Right lobe of liver (tissue), 6 donors: ENCODE results near the gene TRAF3IP1. TPM values are rescaled to one million over a fixed set of nuclear protein-coding genes. Genes with fewer than 3 reads are reported as not detected.

ENCODE experiments used
- ATAC-seq, 4 donors: fragments of 200-7000 bp; cut with Tn5 transposase; one replicate each; pipeline ENCODE4 v1.9.1; 2020; ENCODE audit warnings: mild to moderate bottlenecking in 4 of 4, moderate library complexity in 4 of 4
- DNase-seq, 3 donors: peaks; one replicate each; pipeline ENCODE4 v3.0.0-alpha.2; 2020
- H3K27ac ChIP-seq, 3 donors: fragments of 200-600 bp; one replicate each; pipeline ENCODE4 v1.8.0; 2022
- H3K27me3 ChIP-seq, 2 donors: fragments of 200-600 bp; one replicate each; pipeline ENCODE4 v1.8.0; 2022
- H3K36me3 ChIP-seq, 4 donors: fragments of 200-600 bp; sonication (generic) in 1 of 4; one replicate each; pipeline versions ENCODE4 v1.5.1 to v1.8.0; 2017 to 2022; ENCODE audit warnings: control low read depth in 1 of 4
- H3K4me1 ChIP-seq, 4 donors: fragments of 200-600 bp; sonication (generic) in 1 of 4; one replicate each; pipeline versions ENCODE4 v1.5.1 to v1.8.0; 2017 to 2022; ENCODE audit warnings: control low read depth in 1 of 4
- H3K4me3 ChIP-seq, 3 donors: fragments of 200-600 bp; one replicate each; pipeline ENCODE4 v1.8.0; 2022
- H3K9me3 ChIP-seq, 4 donors: fragments of 200-600 bp; sonication (generic) in 1 of 4; one replicate each; pipeline versions ENCODE4 v1.5.1 to v1.8.0; 2017 to 2022; ENCODE audit warnings: control low read depth in 1 of 4
- POLR2A ChIP-seq: fragments of 450-650 bp; IDR thresholded peaks from one replicate; pipeline ENCODE4 v1.6.1; 2017; ENCODE audit warnings: antibody characterized with exemption, mild to moderate bottlenecking
- WGBS: methylation state at CpG from one replicate; pipeline ENCODE4 v1.1.6; 2018; ENCODE audit warnings: low coverage, low lambda C conversion rate; ENCODE audit not compliant: insufficient coverage; ENCODE audit errors: missing lambda C conversion rate; 5-methylcytosine and 5-hydroxymethylcytosine counted together
- intact Hi-C, 2 donors: fragments of 100-400 bp; cut with DNase I; formaldehyde crosslinking; loops; one replicate each; pipeline versions ENCODE4 v1.11.2 to v1.14.1; 2022
- total RNA-seq, 6 experiments: library from RNA; depleted of rRNA in 2 of 6; stranded (reverse); fragments of >200 nt in 2 of 6; fragmentation: NEBNext Ultra II Directional in 3 of 6; extraction: Animal tissue kit (Norgen Biotek cat#: 25700) in 3 of 6; gene quantifications; one replicate each; pipeline versions ENCODE4 v1.1.0 to v1.2.4, GENCODE V29; 2016 to 2023
- TF ChIP-seq, protein P1 (sequence below), 4 donors: fragments of 200-600 bp in 3 of 4; fragments of 450-650 bp in 1 of 4; IDR thresholded peaks; one replicate each; pipeline versions ENCODE4 v1.5.1 to v1.8.0; 2016 to 2022; ENCODE audit warnings: antibody characterized with exemption in 4 of 4, mild to moderate bottlenecking in 2 of 4
- donor health status: DM: no; HTN: yes; CAD: no.
- donor health status: DM: no; HTN: no; CAD: no.
- donor health status: DM: no; HTN: no; CAD: no.
- donor health status: DM: no; HTN: yes; CAD: no.
- donor health status: DM: no; HTN: yes; CAD: no.

The TRAF3IP1 gene
- total RNA-seq, 6 experiments from 2014 or later = 4.6 to 12.0 (median 8.3) TPM

DNA sequence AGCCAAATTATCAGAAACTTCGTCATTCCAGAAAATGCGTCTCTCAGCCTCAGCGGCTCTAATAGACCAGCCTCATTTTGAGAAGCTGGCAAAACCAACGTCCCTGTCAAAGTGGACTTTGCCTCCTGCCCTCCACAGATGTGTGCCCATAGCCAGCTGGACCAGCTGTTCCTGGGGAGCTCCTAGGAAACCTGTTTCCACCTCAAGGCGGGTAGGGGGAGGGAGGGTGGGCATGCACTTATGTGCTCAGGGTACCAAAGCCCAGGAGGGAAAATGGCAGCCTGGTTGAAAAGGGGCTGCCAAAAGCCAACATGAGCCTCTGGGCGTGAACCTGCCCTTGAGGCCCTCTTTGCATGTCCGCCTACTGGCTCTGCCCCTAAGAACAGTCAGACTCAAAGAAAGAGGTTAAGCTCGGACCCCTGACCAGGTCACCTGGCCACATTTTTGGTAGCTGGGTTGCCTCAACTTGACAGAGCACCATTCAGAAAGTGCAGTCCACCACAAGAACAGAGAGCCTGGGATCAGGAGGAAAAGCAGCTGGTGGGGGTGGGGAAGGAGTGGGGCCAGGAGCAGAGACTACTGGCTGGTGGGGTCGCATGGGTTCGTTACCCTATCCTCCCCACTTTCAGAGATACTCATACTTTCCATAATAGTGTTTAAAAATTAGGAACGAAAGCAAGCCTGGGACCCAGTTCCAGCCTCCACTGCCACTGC, 35.4 kb upstream of the TRAF3IP1 start:
- Histone ChIP-seq H3K27ac (peak overlapping the region; percentile 94 to 99 (median 94)), H3K27me3 (no peaks in the 10 kb centered on the region), H3K4me3 (no peak overlapping the region), H3K4me1 (peaks cover 0 to 43% (median 14%) of the 10 kb centered on the region in 4 donors), H3K9me3 (no peaks in the 10 kb centered on the region), H3K36me3 (no peaks in the 10 kb centered on the region)
- 44% methylated on average over 9 of the region's 11 CpGs for WGBS
- intact Hi-C loops = no loop called here
- DNase-seq (peak in 2 of 3 donors; percentile 69 to 80), ATAC-seq (peak; percentile 17 to 47 (median 36))
- TF ChIP-seq, protein P1, sequence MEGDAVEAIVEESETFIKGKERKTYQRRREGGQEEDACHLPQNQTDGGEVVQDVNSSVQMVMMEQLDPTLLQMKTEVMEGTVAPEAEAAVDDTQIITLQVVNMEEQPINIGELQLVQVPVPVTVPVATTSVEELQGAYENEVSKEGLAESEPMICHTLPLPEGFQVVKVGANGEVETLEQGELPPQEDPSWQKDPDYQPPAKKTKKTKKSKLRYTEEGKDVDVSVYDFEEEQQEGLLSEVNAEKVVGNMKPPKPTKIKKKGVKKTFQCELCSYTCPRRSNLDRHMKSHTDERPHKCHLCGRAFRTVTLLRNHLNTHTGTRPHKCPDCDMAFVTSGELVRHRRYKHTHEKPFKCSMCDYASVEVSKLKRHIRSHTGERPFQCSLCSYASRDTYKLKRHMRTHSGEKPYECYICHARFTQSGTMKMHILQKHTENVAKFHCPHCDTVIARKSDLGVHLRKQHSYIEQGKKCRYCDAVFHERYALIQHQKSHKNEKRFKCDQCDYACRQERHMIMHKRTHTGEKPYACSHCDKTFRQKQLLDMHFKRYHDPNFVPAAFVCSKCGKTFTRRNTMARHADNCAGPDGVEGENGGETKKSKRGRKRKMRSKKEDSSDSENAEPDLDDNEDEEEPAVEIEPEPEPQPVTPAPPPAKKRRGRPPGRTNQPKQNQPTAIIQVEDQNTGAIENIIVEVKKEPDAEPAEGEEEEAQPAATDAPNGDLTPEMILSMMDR (IDR thresholded peaks at IDR 0.05) = no peak
- TF ChIP-seq POLR2A = no peak

- H3K4me1 ChIP-seq = peaks cover 0 to 43% (median 14%) of the 10 kb centered on the region in 4 donors
- H3K27ac ChIP-seq = peak overlapping the region; percentile 94 to 99 (median 94)
- 36% methylated on average over 7 of the region's 7 CpGs for WGBS
- H3K27me3 ChIP-seq = no peaks in the 10 kb centered on the region
- H3K9me3 ChIP-seq = no peaks in the 10 kb centered on the region
- DNase-seq (peak; percentile 73 to 92 (median 84)), ATAC-seq (peak; percentile 45 to 67 (median 54))
- intact Hi-C loops = no loop called here
- H3K36me3 ChIP-seq = no peaks in the 10 kb centered on the region
- no peak overlapping the region for H3K4me3 ChIP-seq
- TF ChIP-seq POLR2A = peak; percentile 36
- TF ChIP-seq, protein P1 (IDR thresholded peaks at IDR 0.05) = peak in 1 of 4 donors; percentile 25
Measured at GRCh38 chr2:238285653-238286082, 34.6 kb upstream of the TRAF3IP1 start.

- H3K27me3 ChIP-seq = no peaks in the 10 kb centered on the region
- TF ChIP-seq, protein P1 (IDR thresholded peaks at IDR 0.05) = no peak
- no peak for TF ChIP-seq POLR2A
- peak overlapping the region in 1 of 3 donors; percentile 74 for H3K4me3 ChIP-seq
- H3K4me1 ChIP-seq = peaks cover 0 to 43% (median 14%) of the 10 kb centered on the region in 4 donors
- DNase-seq (no peak), ATAC-seq (peak in 1 of 4 donors; percentile 0)
- H3K9me3 ChIP-seq = no peaks in the 10 kb centered on the region
- WGBS = 25% methylated on average over 7 of the region's 7 CpGs
- no peaks in the 10 kb centered on the region for H3K36me3 ChIP-seq
- peak overlapping the region; percentile 94 to 99 (median 94) for H3K27ac ChIP-seq
- intact Hi-C loops = no loop called here
Measured at GRCh38 chr2:238286095-238286494, 34.2 kb upstream of the TRAF3IP1 start.

DNA sequence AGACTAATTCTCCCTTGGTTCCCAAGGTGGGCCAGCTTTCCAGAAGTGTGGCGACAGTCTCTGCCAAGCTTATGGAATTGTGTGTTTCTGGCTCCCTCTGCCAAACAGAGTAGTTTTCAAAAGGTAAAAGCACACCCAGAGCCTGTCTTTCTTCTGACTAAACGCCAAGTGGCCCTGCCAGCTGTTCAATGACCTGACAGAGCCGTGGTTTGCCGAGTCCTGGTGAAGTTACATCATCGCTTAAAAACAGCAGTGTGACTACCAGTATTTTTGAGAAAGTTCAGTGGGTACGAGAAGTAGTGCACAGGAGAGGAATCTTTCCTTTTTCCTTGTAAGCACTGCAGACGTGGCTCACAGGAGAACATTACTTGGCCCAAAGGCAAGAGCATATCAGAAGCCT, 33.8 kb upstream of the TRAF3IP1 start:
- intact Hi-C loops = no loop called here
- Histone ChIP-seq H3K27me3 (no peaks in the 10 kb centered on the region), H3K27ac (peak overlapping the region; percentile 94 to 99 (median 94)), H3K4me3 (peak overlapping the region in 2 of 3 donors; percentile 65 to 74), H3K9me3 (no peaks in the 10 kb centered on the region), H3K36me3 (no peaks in the 10 kb centered on the region), H3K4me1 (peaks cover 0 to 43% (median 14%) of the 10 kb centered on the region in 4 donors)
- WGBS = 20% methylated on average over 5 of the region's 7 CpGs
- TF ChIP-seq POLR2A = peak; percentile 41
- TF ChIP-seq, protein P1 (IDR thresholded peaks at IDR 0.05) = peak in 1 of 4 donors; percentile 12
- ATAC-seq (peak; percentile 51 to 57 (median 55)), DNase-seq (peak; percentile 68 to 90 (median 88))
